Measurements from ENCODE around the gene ZNF883. TPM values are rescaled to one million over a fixed set of nuclear protein-coding genes. Genes with fewer than 3 reads are reported as not detected.

Gene ZNF883
- total and polyA plus RNA-seq, 9 of the 15 experiments (the other 6 are each of a cell fraction or from before 2014, with no cell fraction given), result 1.00 to 5.7 (median 3.7) TPM

GRCh38 chr9:113056191-113057106 lies 44.5 kb upstream of the ZNF883 start, which contains the start of gene ZFP37 (continued):
- TF ChIP-seq BRF2 (IDR thresholded peaks at IDR 0.05; ENCODE audit: borderline replicate concordance, insufficient read depth, insufficient read length), result no peak
- TF ChIP-seq SLC30A9 (CRISPR knock-in tag; IDR thresholded peaks at IDR 0.05), result no peak
- TF ChIP-seq CREM (IDR thresholded peaks at IDR 0.05; ENCODE audit: low read depth), result peak; percentile 86
- TF ChIP-seq ARHGAP35 (IDR thresholded peaks at IDR 0.05; ENCODE audit: partially characterized antibody), result peak; percentile 22
- no peak for TF ChIP-seq TCFL5 (CRISPR knock-in tag; conservative IDR thresholded peaks at IDR 0.05)
- no peak for TF ChIP-seq HDAC3 (IDR thresholded peaks at IDR 0.05; ENCODE audit: borderline replicate concordance, partially characterized antibody)
- TF ChIP-seq PHB2 (IDR thresholded peaks at IDR 0.05; ENCODE audit: low read depth), result 0 out of 2 replicates have a peak, but pooled peaks have one; percentile 30
- no peak for TF ChIP-seq FUS (optimal IDR thresholded peaks at IDR 0.05; ENCODE audit: low read depth, low read length)
- TF ChIP-seq ZKSCAN1 (IDR thresholded peaks at IDR 0.05; ENCODE audit: low read depth, low read length), result peak; percentile 53; the same call in 1 of the 2 replicates
- 0 out of 2 replicates have a peak, but pooled peaks have one; percentile 40 for TF ChIP-seq ETV5 (CRISPR knock-in tag; IDR thresholded peaks at IDR 0.05; ENCODE audit: low read depth)
- no peak for TF ChIP-seq ASH1L (IDR thresholded peaks at IDR 0.05; ENCODE audit: borderline replicate concordance, low read depth, partially characterized antibody)
- TF ChIP-seq SRSF9 (IDR thresholded peaks at IDR 0.05; ENCODE audit: borderline replicate concordance, low read depth, low read length), result no peak
- TF ChIP-seq ZBTB5 (IDR thresholded peaks at IDR 0.05), result no peak
- peak; percentile 86 for TF ChIP-seq PHF20 (IDR thresholded peaks at IDR 0.05; ENCODE audit: partially characterized antibody)
- no peak for TF ChIP-seq MCM7 (IDR thresholded peaks at IDR 0.05)
- no peak for TF ChIP-seq ELF2 (CRISPR knock-in tag; IDR thresholded peaks at IDR 0.05)
- TF ChIP-seq RAD51 (IDR thresholded peaks at IDR 0.05; ENCODE audit: borderline replicate concordance, low read depth), result no peak
- no peak for TF ChIP-seq ZNF551 (CRISPR knock-in tag; IDR thresholded peaks at IDR 0.05)
- no peak for TF ChIP-seq RUNX1 (IDR thresholded peaks at IDR 0.05; ENCODE audit: low read depth)
- TF ChIP-seq ZFX (CRISPR knock-in tag; IDR thresholded peaks at IDR 0.05), result no peak
- TF ChIP-seq KDM5B (IDR thresholded peaks at IDR 0.05; ENCODE audit: insufficient replicate concordance, low read depth, low read length), result no peak
- TF ChIP-seq FOS (IDR thresholded peaks at IDR 0.05; ENCODE audit: extremely low read depth, insufficient read length), result no peak
- TF ChIP-seq MYBL2 (IDR thresholded peaks at IDR 0.05; ENCODE audit: low read depth), result peak; percentile 62
- no peak for TF ChIP-seq MYBL2 (CRISPR knock-in tag; IDR thresholded peaks at IDR 0.05; ENCODE audit: borderline replicate concordance)
- no peak for TF ChIP-seq ELK1 (CRISPR knock-in tag; IDR thresholded peaks at IDR 0.05)

All from K562 (cell line).